HepG2 (cell line): ENCODE measurements around the gene DUSP8. TPM values are rescaled to one million over a fixed set of nuclear protein-coding genes. Genes with fewer than 3 reads are reported as not detected.

Experiments used
- ATAC-seq: fragments of 200-7000 bp; cut with Tn5 transposase; 3 replicates; pipeline ENCODE4 v1.9.1; 2020; ENCODE audit warnings: mild to moderate bottlenecking, moderate library complexity
- BruUV-seq: library from RNA; stranded (reverse); fragments of 400-500 nt; replicated peaks from 2 replicates; lab custom pipeline; 2021; lab: Mats Ljungman, UMichigan
- CTCF ChIA-PET: fragments of 300-600 bp; formaldehyde crosslinking; extraction: SDS; loops from one replicate; lab custom pipeline; 2021; ENCODE audit warnings: low total read pairs, inconsistent platforms, low intra/inter-chr PET ratio; lab: Yijun Ruan, JAX
- POLR2A ChIA-PET: fragments of 350-600 bp; sonication (Branson Sonifier 250); formaldehyde crosslinking; loops from one replicate; lab custom pipeline; 2020; ENCODE audit warnings: antibody characterized with exemption, inconsistent platforms; lab: Yijun Ruan, JAX
- DNase-seq: peaks from one replicate; pipeline ENCODE4 v3.0.0-alpha.2; 2015; ENCODE audit warnings: low spot score
- FAIRE-seq: peaks from 3 replicates; lab custom pipeline; 2011; peaks lifted over from hg19 to GRCh38; lab: Jason Lieb, UNC
- H2AFZ ChIP-seq: one replicate; pipeline ENCODE4 v1.6.1; 2011; ENCODE audit warnings: low read length, inconsistent platforms
- H3K27ac ChIP-seq: fragments of 300-600 bp; 3 replicates; pipeline ENCODE4 v1.8.0; 2011; ENCODE audit warnings: mixed run types, mild to moderate bottlenecking, mixed read lengths, low read length, inconsistent platforms; ENCODE audit not compliant: insufficient read depth; ENCODE audit errors: extremely low read length
- H3K27me3 ChIP-seq, 2 experiments: fragments of 200-600 bp in 1 of 2; 2 replicates in 1 of 2; 3 replicates in 1 of 2; pipeline versions ENCODE4 v1.6.0 to v1.8.0; 2011; ENCODE audit warnings: low read length in 2 of 2, mild to moderate bottlenecking in 2 of 2, moderate library complexity in 2 of 2, inconsistent platforms in 1 of 2; ENCODE audit not compliant: insufficient read depth in 2 of 2, control insufficient read depth in 1 of 2
- H3K36me3 ChIP-seq, 2 experiments: fragments of 200-600 bp in 1 of 2; replicated peaks in 1 of 2; 2 replicates in 1 of 2; 3 replicates in 1 of 2; pipeline versions ENCODE4 v1.5.1 to v1.8.0; 2011; ENCODE audit warnings: low read length in 2 of 2, inconsistent platforms in 1 of 2; ENCODE audit not compliant: insufficient read depth in 2 of 2, control insufficient read depth in 1 of 2
- H3K4me1 ChIP-seq: 2 replicates; pipeline ENCODE4 v1.5.1; 2012; ENCODE audit warnings: low read length, inconsistent platforms; ENCODE audit not compliant: insufficient read depth
- H3K4me2 ChIP-seq: 2 replicates; pipeline ENCODE4 v1.6.0; 2011; ENCODE audit warnings: low read depth, low read length, inconsistent platforms
- H3K4me3 ChIP-seq, 3 experiments: fragments of 200-600 bp in 1 of 3; sonication (generic), shearing (Covaris generic) in 1 of 3; replicated peaks in 1 of 3; 2 replicates each; pipeline ENCODE4 v1.5.1; 2011 to 2016; ENCODE audit warnings: low read length in 3 of 3, inconsistent platforms in 2 of 3, low read depth in 2 of 3, mild to moderate bottlenecking in 2 of 3, control low read depth in 1 of 3, mixed read lengths in 1 of 3; ENCODE audit not compliant: insufficient read depth in 1 of 3
- H3K79me2 ChIP-seq: one replicate; pipeline ENCODE4 v1.6.1; 2011; ENCODE audit warnings: low read length, inconsistent platforms; ENCODE audit not compliant: insufficient read depth
- H3K9ac ChIP-seq: 2 replicates; pipeline ENCODE4 v1.6.0; 2011; ENCODE audit warnings: mild to moderate bottlenecking, low read depth, low read length, inconsistent platforms; ENCODE audit not compliant: insufficient read depth
- H3K9me3 ChIP-seq: 2 replicates; pipeline ENCODE4 v1.5.1; 2012; ENCODE audit warnings: mild to moderate bottlenecking, low read length
- H4K20me1 ChIP-seq: 2 replicates; pipeline ENCODE4 v1.6.0; 2011; ENCODE audit warnings: inconsistent platforms, mild to moderate bottlenecking, low read length, moderate library complexity; ENCODE audit not compliant: insufficient read depth
- ATF6 ChIP-seq: sonication (generic); formaldehyde crosslinking; conservative IDR thresholded peaks from 2 replicates; pipeline ENCODE4 v1.4.0; 2020; ENCODE audit warnings: missing genetic modification reagents
- ATF7-NPFF ChIP-seq: sonication (generic); formaldehyde crosslinking; IDR thresholded peaks from 2 replicates; pipeline ENCODE4 v1.8.1; 2023; ENCODE audit warnings: mild to moderate bottlenecking, low read depth, missing genetic modification reagents, moderate library complexity
- CCAR2 ChIP-seq: fragments of 200-400 bp; formaldehyde crosslinking; optimal IDR thresholded peaks from 2 replicates; pipeline ENCODE3; 2018; ENCODE audit warnings: low read depth, mild to moderate bottlenecking, low read length, moderate library complexity
- ERF ChIP-seq: IDR thresholded peaks from 2 replicates; pipeline ENCODE4 v1.6.1; 2018; ENCODE audit warnings: missing biosample characterization, missing genetic modification reagents
- ZNF33A ChIP-seq: sonication (generic); formaldehyde crosslinking; IDR thresholded peaks from 2 replicates; pipeline ENCODE4 v1.5.1; 2020; ENCODE audit warnings: missing genetic modification reagents, mild to moderate bottlenecking, moderate library complexity, borderline replicate concordance
- ZNF512B ChIP-seq: sonication (generic); formaldehyde crosslinking; IDR thresholded peaks from 2 replicates; pipeline ENCODE4 v1.5.1; 2020; ENCODE audit warnings: missing genetic modification reagents, mild to moderate bottlenecking, borderline replicate concordance
- ZNF572 ChIP-seq: sonication (generic); formaldehyde crosslinking; IDR thresholded peaks from 2 replicates; pipeline ENCODE4 v1.5.1; 2020; ENCODE audit warnings: mild to moderate bottlenecking, missing genetic modification reagents
- ZSCAN25 ChIP-seq: sonication (generic); formaldehyde crosslinking; IDR thresholded peaks from 2 replicates; pipeline ENCODE4 v1.8.0; 2022; ENCODE audit warnings: mild to moderate bottlenecking, missing genetic modification reagents
- WGBS: methylation state at CpG from one replicate; pipeline ENCODE4 v1.1.6; 2017; ENCODE audit warnings: low lambda C conversion rate; 5-methylcytosine and 5-hydroxymethylcytosine counted together
- in situ Hi-C: cut with HindIII; loops from 2 replicates; pipeline ENCODE4 v1.10.0; 2017; ENCODE audit warnings: low pct_unique_long_range_greater_than_20kb; ENCODE audit not compliant: extremely low pct_ligation_motif_present
- intact Hi-C: fragments of 100-400 bp; cut with micrococcal nuclease; formaldehyde crosslinking; loops from one replicate; pipeline ENCODE4 v1.10.0; 2022; ENCODE audit not compliant: unreplicated experiment
- polyA plus RNA-seq, 8 experiments: library from polyadenylated mRNA; depleted of rRNA in 3 of 8; stranded (reverse) in 7 of 8; unstranded in 1 of 8; fragments of >200 nt; fragmentation: Illumina TruSeq in 4 of 8; extraction: Trizol in 4 of 8; gene quantifications; 2 replicates each; pipeline versions ENCODE4 v1.2.1 to v1.2.3, GENCODE V29; 2011 to 2016; ENCODE audit warnings: low read depth in 4 of 8, missing spikeins in 1 of 8, mixed read lengths in 1 of 8; ENCODE audit not compliant: insufficient read depth in 1 of 8
- total RNA-seq, 5 experiments: library from RNA; depleted of rRNA; stranded (reverse); fragments of >200 nt; fragmentation: Illumina TruSeq; extraction: Trizol; gene quantifications; 2 replicates each; pipeline ENCODE4 v1.2.3, GENCODE V29; 2016; ENCODE audit warnings: low read depth in 1 of 5

DUSP8 gene
- total and polyA plus RNA-seq, 2 of the 13 experiments (the other 11 are each of a cell fraction or from before 2014, with no cell fraction given), result 1.8 to 8.0 TPM

GRCh38 chr11:1528710-1529109 is 43.4 kb downstream of the DUSP8 start:
- CTCF ChIA-PET, result no interaction called here
- peaks cover 17% of the 10 kb centered on the region for H4K20me1 ChIP-seq
- 100% methylated on average over 1 of the region's 10 CpGs for WGBS

More at GRCh38 chr11:1528710-1529109, 43.4 kb downstream of the DUSP8 start:
- Histone ChIP-seq H3K4me1 (peaks cover 5% of the 10 kb centered on the region), H3K36me3 (peaks cover 0 to 8% of the 10 kb centered on the region in 2 experiments; a peak in 1 of 5 replicates), H3K9me3 (no peaks in the 10 kb centered on the region), H3K27ac (no peak overlapping the region), H3K4me3 (no peak overlapping the region)
- intact Hi-C loops, result no loop called here
- DNase-seq, result no peak
- BruUV-seq, result no TSS peak
- TF ChIP-seq ATF6 (CRISPR knock-in tag) (no peak), ERF (CRISPR knock-in tag) (no peak), ZSCAN25 (no peak), ATF7-NPFF (CRISPR knock-in tag) (no peak), ZNF512B (CRISPR knock-in tag) (no peak), ZNF572 (CRISPR knock-in tag) (no peak), ZNF33A (CRISPR knock-in tag) (no peak), CCAR2 (no peak)
- TF ChIP-seq, all 625 proteins: peak for 0
- POLR2A ChIA-PET, result no interaction called here
- no peak overlapping the region for H3K4me2 ChIP-seq
- H2AFZ ChIP-seq, result no peak overlapping the region
- no peaks in the 10 kb centered on the region for H3K27me3 ChIP-seq
- FAIRE-seq, result no peak
- H3K79me2 ChIP-seq, result peaks cover 10% of the 10 kb centered on the region
- no peak overlapping the region for H3K9ac ChIP-seq
- ATAC-seq, result no peak
- in situ Hi-C loops, result no loop called here
